Astrocyte (in vitro differentiated cells and primary cell): ENCODE results near the gene CLEC14A. TPM values are rescaled to one million over a fixed set of nuclear protein-coding genes. Genes with fewer than 3 reads are reported as not detected.

Source experiments
- DNase-seq: peaks from one replicate; pipeline ENCODE4 v3.0.0-alpha.2; 2010; ENCODE audit warnings: low read depth
- FAIRE-seq: peaks from 2 replicates; lab custom pipeline; 2011; peaks lifted over from hg19 to GRCh38; lab: Jason Lieb, UNC
- H2AFZ ChIP-seq: 2 replicates; pipeline ENCODE4 v1.6.0; 2012; ENCODE audit warnings: low read depth, low read length, inconsistent platforms
- H3K27ac ChIP-seq: 2 replicates; pipeline ENCODE4 v1.5.1; 2011; ENCODE audit warnings: low read depth, low read length, inconsistent platforms
- H3K27me3 ChIP-seq: 2 replicates; pipeline ENCODE4 v1.6.0; 2011; ENCODE audit warnings: low read length, inconsistent platforms; ENCODE audit not compliant: insufficient read depth
- H3K36me3 ChIP-seq: 2 replicates; pipeline ENCODE4 v1.5.1; 2011; ENCODE audit warnings: low read length, inconsistent platforms; ENCODE audit not compliant: insufficient read depth
- H3K4me1 ChIP-seq: 2 replicates; pipeline ENCODE4 v1.5.1; 2011; ENCODE audit warnings: low read length, inconsistent platforms; ENCODE audit not compliant: insufficient read depth
- H3K4me2 ChIP-seq: 2 replicates; pipeline ENCODE4 v1.6.0; 2012; ENCODE audit warnings: low read length, inconsistent platforms
- H3K4me3 ChIP-seq: 2 replicates; pipeline ENCODE4 v1.5.1; 2011; ENCODE audit warnings: low read depth, mild to moderate bottlenecking, low read length, inconsistent platforms; ENCODE audit not compliant: insufficient read depth
- H3K79me2 ChIP-seq: 2 replicates; pipeline ENCODE4 v1.6.0; 2012; ENCODE audit warnings: mild to moderate bottlenecking, low read length, inconsistent platforms; ENCODE audit not compliant: insufficient read depth
- H3K9ac ChIP-seq: 2 replicates; pipeline ENCODE4 v1.6.0; 2012; ENCODE audit warnings: mild to moderate bottlenecking, low read length, inconsistent platforms
- H3K9me3 ChIP-seq: 2 replicates; pipeline ENCODE4 v1.5.1; 2012; ENCODE audit warnings: low read depth, mild to moderate bottlenecking, low read length, inconsistent platforms; ENCODE audit not compliant: insufficient read depth
- H4K20me1 ChIP-seq: 2 replicates; pipeline ENCODE4 v1.6.0; 2012; ENCODE audit warnings: low read length, inconsistent platforms; ENCODE audit not compliant: insufficient read depth
- H3K27ac Mint-ChIP-seq: one replicate; pipeline ENCODE4 v1.8.0; 2021; ENCODE audit warnings: mild to moderate bottlenecking, mixed read lengths; ENCODE audit not compliant: unreplicated experiment
- H3K27me3 Mint-ChIP-seq: one replicate; pipeline ENCODE4 v1.8.0; 2021; ENCODE audit warnings: low read depth, mixed read lengths; ENCODE audit not compliant: unreplicated experiment
- H3K36me3 Mint-ChIP-seq: one replicate; pipeline ENCODE4 v1.8.0; 2021; ENCODE audit warnings: low read depth, mixed read lengths; ENCODE audit not compliant: unreplicated experiment
- H3K4me1 Mint-ChIP-seq: one replicate; pipeline ENCODE4 v1.8.0; 2021; ENCODE audit warnings: low read depth, mixed read lengths; ENCODE audit not compliant: unreplicated experiment
- H3K4me3 Mint-ChIP-seq: one replicate; pipeline ENCODE4 v1.8.0; 2021; ENCODE audit warnings: mild to moderate bottlenecking, moderate library complexity, mixed read lengths; ENCODE audit not compliant: unreplicated experiment
- H3K9me3 Mint-ChIP-seq: one replicate; pipeline ENCODE4 v1.8.0; 2021; ENCODE audit warnings: mild to moderate bottlenecking, mixed read lengths; ENCODE audit not compliant: unreplicated experiment
- CTCF ChIP-seq: IDR thresholded peaks from 2 replicates; pipeline ENCODE4 v1.5.1; 2011; ENCODE audit warnings: low read depth, mild to moderate bottlenecking, inconsistent platforms, low read length, moderate library complexity; ENCODE audit not compliant: insufficient read depth
- EZH2 ChIP-seq: IDR thresholded peaks from 2 replicates; pipeline ENCODE4 v1.6.1; 2012; ENCODE audit warnings: mild to moderate bottlenecking, low read length, inconsistent platforms; ENCODE audit not compliant: insufficient read depth
- total RNA-seq: library from RNA; stranded (reverse); gene quantifications from 2 replicates; pipeline ENCODE4 v1.2.1, GENCODE V29; 2021

CLEC14A gene
- total RNA-seq, 1 donor from 2014 or later, result not detected

GRCh38 chr14:38302034-38302433, 46.1 kb upstream of the CLEC14A start:
- no peaks in the 10 kb centered on the region for H4K20me1 ChIP-seq
- no peak overlapping the region for H3K9ac ChIP-seq
- Mint-ChIP-seq H3K36me3 (no peaks in the 10 kb centered on the region), H3K27me3 (no peaks in the 10 kb centered on the region), H3K4me3 (no peak overlapping the region), H3K9me3 (peaks cover 8% of the 10 kb centered on the region), H3K27ac (no peak overlapping the region), H3K4me1 (no peaks in the 10 kb centered on the region)
- H3K79me2 ChIP-seq, result no peaks in the 10 kb centered on the region
- no peaks in the 10 kb centered on the region for H3K27me3 ChIP-seq
- H3K4me2 ChIP-seq, result no peak overlapping the region
- no peak overlapping the region for H3K4me3 ChIP-seq
- H2AFZ ChIP-seq, result no peak overlapping the region
- no peaks in the 10 kb centered on the region for H3K36me3 ChIP-seq
- no peaks in the 10 kb centered on the region for H3K9me3 ChIP-seq
- H3K4me1 ChIP-seq, result no peaks in the 10 kb centered on the region
- DNase-seq (no peak), FAIRE-seq (no peak)
- no peak for TF ChIP-seq CTCF
- no peak for TF ChIP-seq EZH2
- H3K27ac ChIP-seq, result no peak overlapping the region

- no peak overlapping the region for H3K4me3 Mint-ChIP-seq
- FAIRE-seq (no peak), DNase-seq (peak; percentile 36)
- Histone ChIP-seq H3K79me2 (no peaks in the 10 kb centered on the region), H3K4me3 (no peak overlapping the region), H3K4me1 (no peaks in the 10 kb centered on the region), H2AFZ (no peak overlapping the region), H3K36me3 (no peaks in the 10 kb centered on the region), H4K20me1 (no peaks in the 10 kb centered on the region), H3K27ac (no peak overlapping the region), H3K4me2 (no peak overlapping the region), H3K27me3 (no peaks in the 10 kb centered on the region), H3K9me3 (no peaks in the 10 kb centered on the region), H3K9ac (no peak overlapping the region)
- H3K27ac Mint-ChIP-seq, result no peak overlapping the region
- no peaks in the 10 kb centered on the region for H3K9me3 Mint-ChIP-seq
- H3K27me3 Mint-ChIP-seq, result no peaks in the 10 kb centered on the region
- TF ChIP-seq CTCF (no peak), EZH2 (no peak)
- no peaks in the 10 kb centered on the region for H3K4me1 Mint-ChIP-seq
- no peaks in the 10 kb centered on the region for H3K36me3 Mint-ChIP-seq
Observed at GRCh38 chr14:38297681-38298080, 41.8 kb upstream of the CLEC14A start.

- Mint-ChIP-seq H3K27ac (no peak overlapping the region), H3K4me1 (peaks cover 18% of the 10 kb centered on the region), H3K4me3 (no peak overlapping the region), H3K9me3 (peaks cover 3% of the 10 kb centered on the region), H3K27me3 (no peaks in the 10 kb centered on the region), H3K36me3 (no peaks in the 10 kb centered on the region)
- no peaks in the 10 kb centered on the region for H3K27me3 ChIP-seq
- peak overlapping the region; percentile 74 for H3K27ac ChIP-seq
- no peaks in the 10 kb centered on the region for H3K9me3 ChIP-seq
- H3K4me1 ChIP-seq, result peaks cover 22% of the 10 kb centered on the region
- H2AFZ ChIP-seq, result no peak overlapping the region
- H3K9ac ChIP-seq, result peak overlapping the region; percentile 26
- H3K4me2 ChIP-seq, result peak overlapping the region; percentile 19
- TF ChIP-seq CTCF (no peak), EZH2 (no peak)
- H3K4me3 ChIP-seq, result no peak overlapping the region
- no peaks in the 10 kb centered on the region for H4K20me1 ChIP-seq
- H3K79me2 ChIP-seq, result no peaks in the 10 kb centered on the region
- no peaks in the 10 kb centered on the region for H3K36me3 ChIP-seq
- FAIRE-seq (no peak), DNase-seq (peak; percentile 62)
Observed at GRCh38 chr14:38291681-38292467, 36.0 kb upstream of the CLEC14A start.
